Sigmoid colon (tissue), 7 donors: Measurements from ENCODE around the gene TACC2. TPM values are rescaled to one million over a fixed set of nuclear protein-coding genes. Genes with fewer than 3 reads are reported as not detected.
"Not testable (repeated sequence)": the region's sequence is repeated elsewhere in the genome, so short reads cannot be mapped to it uniquely, and the experiment has no call there.

Source experiments
- DNase-seq: peaks from one replicate; pipeline ENCODE4 v3.0.0-alpha.2; 2019
- H3K27ac ChIP-seq, 4 donors: fragments of 200-600 bp; sonication (generic); one replicate each; pipeline ENCODE4 v1.5.1; 2016 to 2019; ENCODE audit warnings: mild to moderate bottlenecking in 1 of 4
- H3K27me3 ChIP-seq, 3 donors: fragments of 200-600 bp; sonication (generic); one replicate each; pipeline ENCODE4 v1.5.1; 2019; ENCODE audit warnings: mild to moderate bottlenecking in 1 of 3
- H3K36me3 ChIP-seq, 4 donors: fragments of 200-600 bp; sonication (generic); one replicate each; pipeline ENCODE4 v1.5.1; 2016 to 2019
- H3K4me1 ChIP-seq, 4 donors: fragments of 200-600 bp; sonication (generic); one replicate each; pipeline ENCODE4 v1.5.1; 2017 to 2019
- H3K4me3 ChIP-seq, 4 donors: fragments of 200-600 bp; sonication (generic); one replicate each; pipeline ENCODE4 v1.5.1; 2017 to 2019; ENCODE audit warnings: mild to moderate bottlenecking in 2 of 4, moderate library complexity in 1 of 4
- H3K9me3 ChIP-seq, 4 donors: fragments of 200-600 bp in 3 of 4; sonication (generic) in 3 of 4; one replicate each; pipeline versions ENCODE4 v1.5.1 to v1.6.1; 2013 to 2019
- CTCF ChIP-seq, 4 experiments: fragments of 450-650 bp in 3 of 4; fragments of 200-600 bp in 1 of 4; IDR thresholded peaks; one replicate each; pipeline ENCODE4 v1.5.1; 2016 to 2019; ENCODE audit warnings: antibody characterized with exemption in 4 of 4, mild to moderate bottlenecking in 3 of 4, moderate library complexity in 2 of 4
- EP300 ChIP-seq, 4 donors: sonication (generic); formaldehyde crosslinking; IDR thresholded peaks; one replicate each; pipeline ENCODE4 v1.6.1; 2017; ENCODE audit warnings: antibody characterized with exemption in 4 of 4
- POLR2A ChIP-seq, 2 donors: fragments of 450-650 bp; IDR thresholded peaks; one replicate each; pipeline ENCODE4 v1.6.1; 2016; ENCODE audit warnings: antibody characterized with exemption in 2 of 2, mild to moderate bottlenecking in 2 of 2, moderate library complexity in 2 of 2
- POLR2AphosphoS5 ChIP-seq, 4 donors: sonication (generic); formaldehyde crosslinking; IDR thresholded peaks; one replicate each; pipeline ENCODE4 v1.6.1; 2017; ENCODE audit warnings: antibody characterized with exemption in 4 of 4
- WGBS, 2 donors: extraction: QIAGEN DNeasy Blood & Tissue Kit; methylation state at CpG; one replicate each; pipeline ENCODE4 v1.1.7; 2013; 5-methylcytosine and 5-hydroxymethylcytosine counted together
- intact Hi-C: fragments of 100-400 bp; cut with DNase I; formaldehyde crosslinking; loops from one replicate; pipeline ENCODE4 v1.15.1; 2023
- polyA plus RNA-seq, 3 donors: library from polyadenylated mRNA; stranded (reverse); fragments of 200-250 nt; gene quantifications; one replicate each; pipeline ENCODE4 v1.2.3, GENCODE V29; 2013
- total RNA-seq, 4 donors: library from RNA; depleted of rRNA; stranded (reverse); fragments of >200 nt; gene quantifications; one replicate each; pipeline ENCODE4 v1.1.0, GENCODE V29; 2016
- donor health status: healthy with polysubstance abuse.
- donor health status: Bipolar disorder and iron deficiency.
- donor health status: healthy.

TACC2 gene
- total and polyA plus RNA-seq, 7 donors = 43.7 to 173 (median 71.0) TPM

DNA sequence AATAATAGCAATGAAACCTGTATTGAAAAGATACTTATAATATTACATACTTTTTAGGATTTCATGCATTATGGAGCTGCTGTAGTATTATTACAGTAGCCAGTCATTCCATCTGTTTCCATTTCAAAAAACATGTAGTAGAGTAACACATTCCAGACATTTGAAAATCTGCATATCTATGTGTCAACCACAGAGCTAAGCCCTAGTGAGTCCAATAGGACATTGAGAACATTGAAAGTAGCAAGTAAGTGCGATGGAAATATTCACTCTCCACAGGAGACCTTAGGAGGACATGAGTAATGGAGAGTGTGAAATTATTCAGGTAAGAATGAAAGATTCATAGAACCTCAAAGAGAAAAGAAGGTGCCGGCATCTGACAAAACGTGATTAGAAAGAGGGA lies 29.3 kb upstream of the TACC2 start:
- TF ChIP-seq EP300 (IDR thresholded peaks at IDR 0.05) (no peak), POLR2A (IDR thresholded peaks at IDR 0.05) (no peak), CTCF (IDR thresholded peaks at IDR 0.05) (no peak), POLR2AphosphoS5 (IDR thresholded peaks at IDR 0.05) (no peak)
- DNase-seq = no peak
- WGBS, 2 donors = 93 to 98% methylated on average over 3 of the region's 3 CpGs
- intact Hi-C loops = no loop called here
- H3K36me3 ChIP-seq = peaks cover 7 to 90% (median 32%) of the 10 kb centered on the region in 4 donors
- no peaks in the 10 kb centered on the region for H3K27me3 ChIP-seq
- H3K4me3 ChIP-seq = no peak overlapping the region
- H3K9me3 ChIP-seq = no peaks in the 10 kb centered on the region
- H3K4me1 ChIP-seq = no peaks in the 10 kb centered on the region
- no peak overlapping the region for H3K27ac ChIP-seq

- Histone ChIP-seq H3K4me3 (no peak overlapping the region), H3K9me3 (no peaks in the 10 kb centered on the region), H3K4me1 (no peaks in the 10 kb centered on the region), H3K36me3 (peaks cover 16 to 92% (median 30%) of the 10 kb centered on the region in 4 donors), H3K27ac (no peak overlapping the region), H3K27me3 (no peaks in the 10 kb centered on the region)
- intact Hi-C loops = no loop called here
- no peak for TF ChIP-seq EP300 (IDR thresholded peaks at IDR 0.05)
- TF ChIP-seq POLR2AphosphoS5 (IDR thresholded peaks at IDR 0.05) = no peak
- 95 to 97% methylated on average over 2 of the region's 2 CpGs for WGBS, 2 donors
- no peak for DNase-seq
Measured at GRCh38 chr10:121961456-121961855, 27.5 kb upstream of the TACC2 start.

GRCh38 chr10:121965996-121966395 lies 23.0 kb upstream of the TACC2 start:
- no peaks in the 10 kb centered on the region for H3K9me3 ChIP-seq
- TF ChIP-seq POLR2A (IDR thresholded peaks at IDR 0.05) (no peak), POLR2AphosphoS5 (IDR thresholded peaks at IDR 0.05) (no peak), CTCF (IDR thresholded peaks at IDR 0.05) (no peak), EP300 (IDR thresholded peaks at IDR 0.05) (no peak)
- peaks cover 0 to 9% (median 0%) of the 10 kb centered on the region in 4 donors for H3K4me1 ChIP-seq
- no peak for DNase-seq
- 72 to 88% methylated on average over 3 of the region's 3 CpGs for WGBS, 2 donors
- intact Hi-C loops = no loop called here
- no peak overlapping the region for H3K27ac ChIP-seq
- H3K27me3 ChIP-seq = no peaks in the 10 kb centered on the region
- H3K36me3 ChIP-seq = peaks cover 25 to 93% (median 34%) of the 10 kb centered on the region in 4 donors
- H3K4me3 ChIP-seq = no peak overlapping the region

- H3K27me3 ChIP-seq, H3K27ac ChIP-seq, H3K9me3 ChIP-seq, intact Hi-C loops, DNase-seq, H3K4me3 ChIP-seq: not testable (repeated sequence)
- peaks cover 18 to 93% (median 34%) of the 10 kb centered on the region in 4 donors for H3K36me3 ChIP-seq
- peaks cover 0 to 28% (median 20%) of the 10 kb centered on the region in 4 donors for H3K4me1 ChIP-seq
- 90 to 96% methylated on average over 8 of the region's 8 CpGs for WGBS, 2 donors
Measured at GRCh38 chr10:121969086-121969485, 19.9 kb upstream of the TACC2 start.

DNA sequence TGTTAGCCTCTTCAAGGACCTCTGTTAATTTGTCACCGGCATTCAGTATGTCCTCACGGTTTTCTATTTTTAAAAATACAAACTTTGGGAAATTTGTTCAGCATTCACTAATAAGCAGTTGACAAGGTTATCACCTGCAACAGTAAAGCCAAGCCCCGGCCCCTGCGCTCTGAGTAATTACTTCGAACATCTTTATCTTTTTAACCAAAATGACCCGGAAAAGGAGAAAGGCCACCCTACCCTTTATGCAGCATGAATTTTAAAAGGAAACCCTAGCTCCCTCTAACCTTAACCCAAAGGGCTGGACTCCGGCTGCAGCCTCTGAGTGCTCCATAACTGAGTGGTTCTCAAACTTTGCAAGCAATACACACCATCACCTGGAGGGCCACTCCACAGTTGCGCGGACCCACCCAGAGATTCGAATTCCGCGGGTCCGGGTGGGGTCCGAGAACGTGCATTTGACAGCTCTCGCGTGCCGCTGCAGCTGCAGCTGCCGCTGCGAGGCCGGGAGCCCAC lies 14.9 kb upstream of the TACC2 start:
- Histone ChIP-seq H3K4me1 (peaks cover 0 to 33% (median 29%) of the 10 kb centered on the region in 4 donors), H3K4me3 (peak overlapping the region; percentile 72 to 92 (median 82)), H3K36me3 (peaks cover 0 to 43% (median 8%) of the 10 kb centered on the region in 4 donors), H3K27ac (peak overlapping the region; percentile 96 to 98 (median 97)), H3K27me3 (no peaks in the 10 kb centered on the region), H3K9me3 (no peaks in the 10 kb centered on the region)
- no peak for DNase-seq
- 3 to 11% methylated on average over 21 of the region's 21 CpGs for WGBS, 2 donors
- intact Hi-C loops = loop anchor here (2.0 to 5.0 kb wide), 3 partner anchors 47 to 139 kb away; partner anchors contain the start of gene ATE1
- TF ChIP-seq CTCF (IDR thresholded peaks at IDR 0.05) = no peak
- no peak for TF ChIP-seq EP300 (IDR thresholded peaks at IDR 0.05)
- TF ChIP-seq POLR2AphosphoS5 (IDR thresholded peaks at IDR 0.05) = no peak
- no peak for TF ChIP-seq POLR2A (IDR thresholded peaks at IDR 0.05)
